DOHH2 (cell line): ENCODE results near the gene MUC3A.
"Not testable (repeated sequence)": the region's sequence is repeated elsewhere in the genome, so short reads cannot be mapped to it uniquely, and the experiment has no call there.

ENCODE experiments used
- H3F3A ChIP-seq: fragments of 200-600 bp; sonication (generic), shearing (Covaris generic); 2 replicates; pipeline ENCODE4 v1.6.0; 2016; ENCODE audit warnings: antibody characterized with exemption, mild to moderate bottlenecking; ENCODE audit not compliant: control insufficient read depth, insufficient read depth
- H3K27ac ChIP-seq: fragments of 200-600 bp; sonication (generic); 2 replicates; pipeline ENCODE4 v1.5.1; 2014; ENCODE audit warnings: low read depth, mild to moderate bottlenecking, low read length, moderate library complexity
- H3K27me3 ChIP-seq: fragments of 200-600 bp; sonication (generic); 2 replicates; pipeline ENCODE4 v1.6.1; 2014; ENCODE audit warnings: mild to moderate bottlenecking, low read length, mixed read lengths; ENCODE audit not compliant: control insufficient read depth
- H3K36me3 ChIP-seq: fragments of 200-600 bp; sonication (generic); 2 replicates; pipeline ENCODE4 v1.6.1; 2014; ENCODE audit warnings: mild to moderate bottlenecking, low read length, moderate library complexity, mixed read lengths; ENCODE audit not compliant: control insufficient read depth
- H3K4me1 ChIP-seq: fragments of 200-600 bp; sonication (generic); 2 replicates; pipeline ENCODE4 v1.6.1; 2014; ENCODE audit warnings: mild to moderate bottlenecking, low read length, mixed read lengths; ENCODE audit not compliant: control insufficient read depth
- H3K4me2 ChIP-seq: fragments of 200-600 bp; sonication (generic); 2 replicates; pipeline ENCODE4 v1.6.0; 2014; ENCODE audit warnings: mild to moderate bottlenecking, low read length, moderate library complexity
- H3K4me3 ChIP-seq: fragments of 200-600 bp; sonication (generic); 2 replicates; pipeline ENCODE4 v1.5.1; 2014; ENCODE audit warnings: mild to moderate bottlenecking, low read length, mixed read lengths
- H3K79me2 ChIP-seq: fragments of 200-600 bp; sonication (generic); 2 replicates; pipeline ENCODE4 v1.6.1; 2014; ENCODE audit warnings: mild to moderate bottlenecking, low read length, mixed read lengths; ENCODE audit not compliant: control insufficient read depth
- H3K9me2 ChIP-seq: fragments of 200-600 bp; sonication (generic); replicated peaks from 2 replicates; pipeline ENCODE4 v1.6.1; 2014; ENCODE audit warnings: mild to moderate bottlenecking, low read length, mixed read lengths; ENCODE audit not compliant: control insufficient read depth
- H3K9me3 ChIP-seq: fragments of 200-600 bp; sonication (generic); 2 replicates; pipeline ENCODE4 v1.6.1; 2014; ENCODE audit warnings: antibody characterized with exemption, low read length, mixed read lengths; ENCODE audit not compliant: control insufficient read depth, insufficient read depth
- H4K20me1 ChIP-seq: fragments of 200-600 bp; sonication (generic); 2 replicates; pipeline ENCODE4 v1.6.0; 2014; ENCODE audit warnings: low read depth, mild to moderate bottlenecking, antibody characterized with exemption, low read length, moderate library complexity; ENCODE audit not compliant: control insufficient read depth, insufficient read depth
- CTCF ChIP-seq: fragments of 200-600 bp; sonication (generic); IDR thresholded peaks from one replicate; pipeline ENCODE4 v1.5.1; 2014; ENCODE audit warnings: antibody characterized with exemption, mild to moderate bottlenecking, low read depth, low read length; ENCODE audit not compliant: poor library complexity, severe bottlenecking
- EZH2phosphoT487 ChIP-seq: fragments of 200-600 bp; sonication (generic); IDR thresholded peaks from 2 replicates; pipeline ENCODE4 v1.6.1; 2017; ENCODE audit warnings: borderline replicate concordance, mild to moderate bottlenecking, antibody characterized with exemption, low read length, moderate library complexity, mixed read lengths

MUC3A gene

GRCh38 chr7:100914208-100914878 is 35.0 kb upstream of the MUC3A start:
- 0 out of 2 replicates have a peak, but pooled peaks cover 2% of the 10 kb centered on the region for H3F3A ChIP-seq
- H3K36me3 ChIP-seq: no peaks in the 10 kb centered on the region
- no peaks in the 10 kb centered on the region for H3K79me2 ChIP-seq
- H3K9me2 ChIP-seq: no peaks in the 10 kb centered on the region
- H3K4me3 ChIP-seq: no peak overlapping the region
- no peak overlapping the region for H3K4me2 ChIP-seq
- TF ChIP-seq CTCF: no peak
- TF ChIP-seq EZH2phosphoT487: no peak
- H3K9me3 ChIP-seq: no peaks in the 10 kb centered on the region
- peaks cover 5% of the 10 kb centered on the region; the same call in 1 of the 2 replicates for H3K27me3 ChIP-seq
- no peaks in the 10 kb centered on the region for H4K20me1 ChIP-seq
- H3K27ac ChIP-seq: no peak overlapping the region
- H3K4me1 ChIP-seq: peaks cover 4% of the 10 kb centered on the region

- H3K27ac ChIP-seq: no peak overlapping the region
- H3K4me1 ChIP-seq: peaks cover 4% of the 10 kb centered on the region
- no peaks in the 10 kb centered on the region for H3K9me3 ChIP-seq
- TF ChIP-seq EZH2phosphoT487 (no peak), CTCF (no peak)
- no peaks in the 10 kb centered on the region for H3K9me2 ChIP-seq
- H3K4me2 ChIP-seq: no peak overlapping the region
- no peaks in the 10 kb centered on the region for H4K20me1 ChIP-seq
- H3K79me2 ChIP-seq: no peaks in the 10 kb centered on the region
- no peaks in the 10 kb centered on the region for H3K36me3 ChIP-seq
- 0 out of 2 replicates have a peak, but pooled peaks cover 2% of the 10 kb centered on the region for H3F3A ChIP-seq
- H3K27me3 ChIP-seq: peaks cover 6% of the 10 kb centered on the region; the same call in 1 of the 2 replicates
- H3K4me3 ChIP-seq: no peak overlapping the region
These were observed 34.4 kb upstream of the MUC3A start for GRCh38 chr7:100914879-100915447.

- H3K4me1 ChIP-seq, H3K79me2 ChIP-seq, H3K9me2 ChIP-seq, H3K4me3 ChIP-seq, H3K9me3 ChIP-seq, H3K36me3 ChIP-seq, H3K4me2 ChIP-seq, H4K20me1 ChIP-seq, H3F3A ChIP-seq, H3K27ac ChIP-seq: not testable (repeated sequence)
- peaks cover 16% of the 10 kb centered on the region; the same call in 1 of the 2 replicates for H3K27me3 ChIP-seq
These were observed 30.0 kb upstream of the MUC3A start for GRCh38 chr7:100919335-100919734.

GRCh38 chr7:100919779-100920437 is 29.4 kb upstream of the MUC3A start:
- not testable (repeated sequence) for H3K36me3 ChIP-seq, H4K20me1 ChIP-seq, H3K9me3 ChIP-seq, H3F3A ChIP-seq, H3K9me2 ChIP-seq, H3K79me2 ChIP-seq, H3K4me1 ChIP-seq, H3K4me2 ChIP-seq, H3K27ac ChIP-seq, H3K4me3 ChIP-seq
- H3K27me3 ChIP-seq: peaks cover 16% of the 10 kb centered on the region; the same call in 1 of the 2 replicates
